Stimulated activated CD4-positive, alpha-beta T cell treated with anti-CD3 and anti-CD28 coated beads, TNF-alpha, amount 100 ng/mL, for 1 hour (primary cell): ENCODE data around the gene S100A5.
A peak's percentile ranks its signal among the peaks of the same experiment; 100 is the strongest.
"Not testable (repeated sequence)": the region's sequence is repeated elsewhere in the genome, so short reads cannot be mapped to it uniquely, and the experiment has no call there.

ENCODE experiments used
- DNase-seq, 3 donors: peaks; one replicate each; pipeline ENCODE4 v3.0.0-alpha.2; 2020; ENCODE audit warnings: low read depth in 3 of 3, low spot score in 1 of 3

Gene S100A5, protein sequence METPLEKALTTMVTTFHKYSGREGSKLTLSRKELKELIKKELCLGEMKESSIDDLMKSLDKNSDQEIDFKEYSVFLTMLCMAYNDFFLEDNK

DNA sequence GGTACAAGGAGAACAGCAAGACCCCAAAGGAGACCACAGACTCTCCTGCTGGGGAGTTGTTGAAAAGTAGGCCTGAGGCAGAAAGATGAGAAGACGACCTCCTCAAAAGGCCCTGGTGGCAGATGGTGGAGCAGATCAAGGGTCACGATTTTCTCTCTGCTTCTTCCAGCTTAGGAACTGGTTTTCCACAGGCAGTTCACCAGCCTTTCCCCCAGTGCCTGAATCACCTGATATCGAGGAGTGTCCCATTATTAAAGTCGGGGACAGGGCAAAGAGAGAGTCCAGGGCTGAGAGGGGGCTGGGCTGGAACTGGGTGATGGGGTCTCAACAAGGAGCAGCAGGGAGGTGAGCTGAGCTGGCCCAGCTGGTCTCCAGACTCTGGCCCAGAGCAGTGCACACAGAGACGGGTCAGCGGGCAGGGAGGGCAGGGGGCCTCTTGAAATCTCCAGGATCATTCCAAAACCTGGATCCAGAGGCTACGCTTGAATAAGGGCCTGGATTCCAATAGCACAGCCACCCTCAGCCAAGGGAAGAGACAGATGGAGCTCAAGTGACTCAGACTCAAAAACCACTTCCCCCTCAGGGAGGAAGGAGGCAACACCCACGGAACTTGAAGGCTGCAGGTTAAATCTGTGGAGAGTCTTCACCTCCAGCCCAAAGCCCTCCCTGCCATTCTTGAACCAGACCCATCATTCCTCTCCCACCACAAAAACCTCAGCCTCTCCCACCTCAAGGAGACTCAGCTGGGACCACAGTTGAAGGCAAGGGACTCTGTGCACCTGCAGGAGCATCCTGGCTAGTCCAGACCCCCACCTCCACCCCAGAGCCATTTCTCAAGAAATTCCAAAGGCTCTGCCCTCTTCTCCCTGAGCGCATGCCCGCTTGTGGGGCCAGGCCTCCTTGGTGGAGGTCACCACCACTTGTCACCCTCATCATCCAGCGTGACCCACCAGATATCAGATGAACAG is at the start of gene S100A5:
TSS of gene S100A5 (minus strand) at position 541 of the 968 bp plus-strand sequence. CDS start 743 bp downstream, outside the sequence.
- DNase-seq, result no peak

DNA sequence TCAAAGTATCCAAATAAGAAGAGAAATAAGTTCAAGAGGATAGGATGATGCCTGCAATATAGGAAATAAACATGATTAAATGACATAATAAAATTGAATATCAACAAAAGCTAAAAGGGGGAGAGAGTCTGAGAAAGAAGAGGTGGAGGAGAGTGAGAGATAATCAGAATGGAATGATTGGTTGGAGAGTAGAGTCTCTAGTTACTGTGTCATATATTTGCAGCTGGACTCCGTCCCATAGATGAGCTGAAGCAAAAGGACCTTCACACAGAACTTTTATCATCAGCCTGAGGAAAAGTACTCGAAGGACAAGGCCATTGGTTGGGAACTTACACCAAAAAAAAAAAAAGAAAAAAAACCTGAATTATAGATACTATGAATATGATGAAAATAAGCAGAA is 47.7 kb upstream of the S100A5 start:
- DNase-seq, result no peak

DNA sequence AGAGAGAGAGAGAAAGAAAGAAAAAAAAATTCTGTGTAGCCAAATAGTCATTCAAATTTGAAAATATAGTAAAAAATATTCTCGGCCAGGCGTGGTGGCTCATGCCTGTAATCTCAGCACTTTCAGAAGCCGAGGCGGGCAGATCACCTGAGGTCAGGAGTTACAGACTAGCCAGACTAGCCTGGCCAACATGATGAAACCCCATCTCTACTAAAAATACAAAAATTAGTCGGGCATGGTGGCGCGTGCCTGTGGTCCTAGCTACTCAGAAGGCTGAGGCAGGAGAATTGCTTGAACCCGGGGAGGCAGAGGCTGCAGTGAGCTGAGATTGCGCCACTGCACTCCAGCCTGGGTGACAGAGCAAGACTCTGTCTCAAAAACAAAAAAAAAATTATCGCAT is 47.3 kb upstream of the S100A5 start:
- not testable (repeated sequence) for DNase-seq

DNA sequence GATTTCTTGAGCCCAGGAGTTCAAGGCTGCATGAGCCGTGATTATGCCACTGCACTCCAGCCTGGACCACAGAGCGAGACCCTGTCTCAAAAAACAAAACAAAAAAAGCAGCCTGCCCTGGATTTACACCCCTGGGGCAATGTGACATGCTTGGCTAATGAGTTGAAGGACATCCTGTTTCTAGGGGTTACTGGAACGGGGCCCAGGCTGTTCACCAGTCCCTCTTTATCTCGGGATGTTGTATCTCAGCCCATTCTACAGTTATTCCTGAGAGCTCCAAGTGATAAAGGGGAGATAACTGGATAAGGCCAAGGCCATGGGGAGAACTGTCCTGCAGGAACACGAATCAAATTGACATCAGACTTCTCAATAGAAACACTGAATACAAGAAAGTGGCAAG is 46.6 kb upstream of the S100A5 start:
- no peak for DNase-seq

DNA sequence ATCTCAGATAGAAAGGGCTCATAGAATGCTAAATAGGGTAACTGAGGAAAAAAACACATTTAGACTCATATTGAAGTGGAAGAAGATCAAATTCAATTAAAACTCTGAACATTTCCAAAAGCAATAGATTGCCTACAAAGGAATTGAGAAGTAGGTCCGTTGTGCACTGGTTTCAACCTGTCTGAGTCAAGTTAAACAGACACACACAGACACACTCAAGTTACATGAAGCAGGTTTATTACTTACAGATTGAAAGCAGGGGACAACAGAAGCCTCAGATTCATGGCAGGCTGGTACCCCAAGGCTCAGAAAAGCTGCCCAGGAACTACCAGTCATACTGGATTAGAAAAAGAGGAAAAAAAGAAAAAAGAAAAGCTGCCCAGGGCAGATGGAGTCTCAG is 45.6 kb upstream of the S100A5 start:
- DNase-seq, result no peak

DNA sequence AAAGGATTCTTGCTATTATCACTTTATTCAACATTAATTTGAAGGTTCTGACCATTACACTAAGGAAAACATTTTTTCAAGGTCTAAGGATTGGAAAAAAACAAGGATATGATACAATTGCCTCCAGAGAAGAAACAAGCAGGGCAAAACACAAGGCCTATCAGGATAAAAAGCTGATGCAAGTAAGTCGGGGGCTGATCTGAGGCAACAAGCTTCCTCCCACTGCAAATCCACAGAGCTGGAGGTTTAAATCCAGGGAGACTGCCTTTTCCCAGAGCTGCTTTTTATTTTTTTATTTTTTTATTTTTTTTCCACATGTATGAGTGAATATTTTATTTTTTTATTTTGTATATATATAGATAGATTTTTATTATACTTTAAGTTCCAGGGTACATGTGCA is 44.3 kb upstream of the S100A5 start:
- DNase-seq, result no peak

DNA sequence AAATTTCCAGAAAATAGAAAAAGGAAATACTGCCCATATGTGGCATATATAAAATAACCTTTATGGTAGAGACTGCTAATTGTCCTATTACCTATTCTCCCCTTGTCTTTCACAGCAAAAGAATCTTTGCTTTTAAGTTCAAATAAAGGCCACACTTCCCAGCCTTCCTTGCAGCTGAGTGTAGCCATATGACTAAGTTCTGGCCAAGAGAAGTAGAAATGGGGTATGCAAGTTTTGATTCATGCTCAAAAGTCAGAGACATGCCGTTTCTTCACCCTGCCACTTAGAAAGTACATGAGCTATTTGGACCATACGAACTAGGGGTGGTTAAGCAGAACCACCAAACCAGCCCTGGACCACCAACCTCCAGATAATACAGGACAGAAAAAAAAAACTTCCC is 43.2 kb upstream of the S100A5 start:
- no peak for DNase-seq

DNA sequence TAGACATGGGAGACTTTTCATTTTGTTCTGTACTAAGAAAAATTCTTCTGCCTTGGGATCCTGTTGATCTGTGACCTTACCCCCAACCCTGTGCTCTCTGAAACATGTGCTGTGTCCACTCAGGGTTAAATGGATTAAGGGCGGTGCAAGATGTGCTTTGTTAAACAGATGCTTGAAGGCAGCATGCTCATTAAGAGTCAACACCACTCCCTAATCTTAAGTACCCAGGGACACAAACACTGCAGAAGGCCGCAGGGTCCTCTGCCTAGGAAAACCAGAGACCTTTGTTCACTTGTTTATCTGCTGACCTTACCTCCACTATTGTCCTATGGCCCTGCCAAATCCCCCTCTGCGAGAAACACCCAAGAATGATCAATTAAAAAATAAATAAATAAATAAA is 42.8 kb upstream of the S100A5 start:
- not testable (repeated sequence) for DNase-seq

DNA sequence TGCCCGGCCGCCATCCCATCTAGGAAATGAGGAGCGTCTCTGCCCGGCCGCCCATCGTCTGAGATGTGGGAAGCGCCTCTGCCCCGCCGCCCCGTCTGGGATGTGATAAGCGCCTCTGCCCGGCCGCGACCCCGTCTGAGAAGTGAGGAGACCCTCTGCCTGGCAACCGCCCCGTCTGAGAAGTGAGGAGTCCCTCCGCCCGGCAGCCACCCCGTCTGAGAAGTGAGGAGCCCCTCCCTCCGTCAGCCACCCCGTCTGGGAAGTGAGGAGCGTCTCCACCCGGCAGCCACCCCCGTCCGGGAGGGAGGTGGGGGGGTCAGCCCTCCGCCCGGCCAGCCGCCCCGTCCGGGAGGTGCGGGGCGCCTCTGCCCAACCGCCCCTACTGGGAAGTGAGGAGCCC is 42.1 kb upstream of the S100A5 start:
- not testable (repeated sequence) for DNase-seq

DNA sequence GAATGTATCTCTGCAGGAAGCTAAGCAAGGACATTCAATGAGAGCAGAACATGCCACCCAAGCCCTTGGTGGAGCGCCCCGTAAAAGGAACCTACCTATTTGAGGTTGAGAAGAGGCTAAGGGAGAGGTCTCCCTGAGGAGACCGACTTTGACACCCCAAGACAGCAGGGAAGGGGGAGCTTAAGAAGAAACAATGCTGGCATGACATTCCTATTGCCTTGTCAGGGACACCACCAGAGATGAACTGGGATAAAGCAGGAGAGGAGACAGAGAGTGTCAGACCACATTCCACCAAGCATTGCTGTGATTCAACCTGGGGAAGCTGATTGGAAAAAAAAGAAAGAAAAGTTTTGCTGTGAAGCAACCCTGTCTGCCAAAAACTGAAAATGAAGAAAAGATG is 38.2 kb upstream of the S100A5 start:
- no peak for DNase-seq

DNA sequence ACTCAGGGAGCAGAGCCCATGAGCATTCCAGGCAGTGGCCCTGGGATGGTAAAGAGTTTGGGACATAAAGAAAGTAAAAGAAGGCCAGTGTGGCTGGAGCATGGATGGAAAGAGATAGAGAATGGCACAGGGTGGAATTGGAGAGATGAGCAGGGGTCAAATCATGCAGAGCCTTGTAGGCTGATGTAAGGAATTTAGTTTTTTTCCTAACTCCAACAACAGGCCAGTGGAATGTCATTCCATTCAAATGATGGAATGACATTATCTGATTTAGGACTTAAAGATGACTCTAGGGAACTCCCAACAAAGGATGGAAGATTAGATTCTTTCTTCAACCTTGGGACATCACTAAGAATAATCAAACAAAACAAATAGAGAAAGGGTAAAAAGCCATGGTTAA is 37.8 kb upstream of the S100A5 start:
- DNase-seq, result no peak

DNA sequence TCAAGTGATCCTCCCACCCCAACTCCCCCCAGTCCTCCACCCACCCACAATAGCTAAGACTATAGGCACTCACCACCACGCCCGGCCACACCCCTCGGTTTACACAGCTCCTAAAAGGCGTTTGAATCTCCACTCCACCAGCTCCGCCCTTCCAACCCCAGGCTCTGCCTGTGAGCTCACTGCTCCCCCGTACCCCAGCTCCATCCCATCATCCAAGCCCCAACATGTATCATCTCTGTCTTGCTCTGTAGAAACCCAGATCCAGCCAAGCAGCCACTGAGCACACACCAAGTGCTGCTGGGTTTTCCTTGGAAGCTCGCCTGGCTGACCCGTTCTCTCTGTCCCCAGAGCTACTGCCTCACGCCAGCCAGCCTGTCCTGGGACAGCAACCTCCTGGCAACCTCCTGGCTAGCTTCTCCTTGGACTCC is 36.9 kb upstream of the S100A5 start:
- no peak for DNase-seq

DNA sequence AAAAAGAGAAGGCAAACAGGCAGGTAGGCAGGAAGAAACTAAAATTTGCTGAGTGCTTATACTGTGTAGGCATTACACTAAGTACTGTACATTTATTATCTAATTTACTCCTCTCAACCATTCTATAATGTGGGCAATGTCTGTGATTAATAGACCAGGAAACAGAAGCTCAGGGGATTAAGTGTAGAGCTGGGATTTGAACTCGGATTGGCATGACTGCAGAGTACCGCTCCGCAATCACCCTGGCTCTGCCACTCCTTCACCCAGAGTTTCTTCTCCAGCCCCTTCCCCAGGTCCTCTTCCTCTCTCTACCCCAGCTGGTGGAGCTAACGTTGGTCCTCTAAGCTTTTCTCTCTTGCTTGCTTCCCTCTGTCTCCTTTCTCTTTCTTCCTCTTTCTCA is 36.4 kb upstream of the S100A5 start:
- no peak for DNase-seq

DNA sequence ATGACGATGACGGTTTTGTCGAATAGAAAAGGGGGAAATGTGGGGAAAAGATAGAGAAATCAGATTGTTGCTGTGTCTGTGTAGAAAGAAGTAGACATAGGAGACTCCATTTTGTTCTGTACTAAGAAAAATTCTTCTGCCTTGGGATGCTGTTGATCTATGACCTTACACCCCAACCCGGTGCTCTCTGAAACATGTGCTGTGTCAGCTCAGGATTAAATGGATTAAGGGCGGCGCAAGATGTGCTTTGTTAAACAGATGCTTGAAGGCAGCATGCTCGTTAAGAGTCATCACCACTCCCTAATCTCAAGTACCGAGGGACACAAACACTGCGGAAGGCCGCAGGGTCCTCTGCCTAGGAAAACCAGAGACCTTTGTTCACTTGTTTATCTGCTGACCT is 34.8 kb upstream of the S100A5 start:
- DNase-seq, result not testable (repeated sequence)

DNA sequence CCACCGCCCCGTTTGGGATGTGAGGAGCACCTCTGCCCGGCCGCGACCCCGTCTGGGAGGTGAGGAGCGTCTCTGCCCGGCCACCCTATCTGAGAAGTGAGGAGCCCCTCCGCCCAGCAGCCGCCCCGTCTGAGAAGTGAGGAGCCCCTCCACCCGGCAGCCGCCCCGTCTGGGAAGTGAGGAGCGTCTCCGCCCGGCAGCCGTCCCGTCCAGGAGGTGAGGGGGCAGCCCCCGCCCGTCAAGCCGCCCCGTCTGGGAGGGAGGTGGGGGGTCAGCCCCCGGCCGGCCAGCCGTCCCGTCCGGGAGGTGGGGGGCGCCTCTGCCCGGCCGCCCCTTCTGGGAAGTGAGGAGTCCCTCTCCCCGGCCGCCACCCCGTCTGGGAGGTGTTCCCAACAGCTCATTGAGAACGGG is 34.4 kb upstream of the S100A5 start:
- not testable (repeated sequence) for DNase-seq

DNA sequence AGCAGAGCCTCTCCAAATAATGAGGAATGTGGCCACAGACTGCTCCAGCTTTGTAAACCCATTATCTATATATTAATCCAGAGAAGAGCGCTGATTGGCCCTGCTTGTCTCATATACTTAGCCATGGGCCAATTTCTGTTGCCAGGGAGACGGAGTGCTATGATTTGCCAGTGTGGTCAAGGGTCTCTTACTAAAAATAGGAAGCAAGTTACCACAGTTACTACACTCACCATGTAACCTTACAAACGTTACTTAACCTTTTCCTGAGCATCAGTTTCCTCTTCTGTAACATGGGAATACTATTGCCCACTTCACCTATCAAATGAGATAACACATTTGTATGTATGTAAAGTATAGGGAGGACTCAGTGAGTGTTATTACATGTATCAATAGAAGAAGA is 32.6 kb upstream of the S100A5 start:
- DNase-seq, result no peak

DNA sequence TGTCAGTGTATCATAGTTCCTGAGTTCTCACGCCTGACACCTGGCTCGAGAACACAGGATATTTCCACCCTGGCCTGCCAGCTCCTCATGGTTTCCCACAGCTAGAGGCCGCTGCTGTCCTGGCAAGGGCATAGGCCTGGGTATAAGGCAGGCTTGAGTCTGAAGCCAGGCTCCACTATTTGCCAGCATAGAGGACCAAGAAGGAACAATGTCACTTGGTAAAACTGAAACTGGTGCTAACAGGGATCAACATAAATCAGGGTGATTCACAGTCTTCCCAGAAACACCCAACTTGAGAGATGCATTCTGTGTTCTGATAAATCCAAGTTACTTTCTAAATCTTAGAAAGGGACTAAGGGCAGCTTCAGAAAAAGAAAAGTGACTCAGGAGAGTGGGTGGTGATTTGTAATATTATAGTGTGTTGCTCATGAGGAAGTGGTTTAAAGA is 31.9 kb upstream of the S100A5 start:
- DNase-seq, result no peak

DNA sequence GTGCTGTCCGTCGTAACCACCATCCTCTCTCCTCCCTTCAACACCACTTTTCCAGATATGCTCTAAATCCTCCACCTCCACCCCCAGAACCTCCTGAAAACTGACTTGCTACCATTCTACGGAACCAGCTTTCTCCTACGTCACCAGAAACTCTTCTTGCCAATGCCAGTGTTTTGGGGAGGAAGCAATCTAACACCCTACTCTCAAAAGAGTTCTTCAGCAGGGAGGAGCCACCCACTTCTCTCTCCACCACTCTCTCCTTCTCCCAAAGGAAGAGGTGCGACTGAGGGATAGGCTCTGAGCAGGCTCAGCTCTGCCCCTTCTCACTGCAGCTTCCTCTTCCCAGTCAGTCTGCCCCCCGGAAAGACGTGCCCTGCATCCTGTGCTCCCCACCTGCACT is 31.0 kb upstream of the S100A5 start:
- DNase-seq, result no peak

DNA sequence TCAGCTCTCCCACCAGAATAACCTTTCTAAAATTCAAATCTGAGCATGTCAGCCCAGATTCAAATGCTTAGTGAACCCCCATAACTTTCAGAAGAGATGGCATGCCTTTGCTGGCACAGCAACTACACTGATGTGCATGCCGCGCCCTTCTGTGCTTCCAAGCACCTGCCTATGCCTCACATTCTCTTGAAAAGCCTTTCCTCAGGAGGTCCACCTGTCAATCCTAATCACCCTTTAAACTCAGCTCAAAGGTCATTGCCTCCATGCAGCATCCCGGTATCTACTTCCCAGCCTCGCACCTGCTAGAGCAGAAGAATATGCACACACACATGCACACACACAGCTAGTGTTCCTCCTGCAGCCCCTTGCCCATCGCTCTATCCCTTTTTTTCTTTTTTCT is 30.1 kb upstream of the S100A5 start:
- no peak for DNase-seq

DNA sequence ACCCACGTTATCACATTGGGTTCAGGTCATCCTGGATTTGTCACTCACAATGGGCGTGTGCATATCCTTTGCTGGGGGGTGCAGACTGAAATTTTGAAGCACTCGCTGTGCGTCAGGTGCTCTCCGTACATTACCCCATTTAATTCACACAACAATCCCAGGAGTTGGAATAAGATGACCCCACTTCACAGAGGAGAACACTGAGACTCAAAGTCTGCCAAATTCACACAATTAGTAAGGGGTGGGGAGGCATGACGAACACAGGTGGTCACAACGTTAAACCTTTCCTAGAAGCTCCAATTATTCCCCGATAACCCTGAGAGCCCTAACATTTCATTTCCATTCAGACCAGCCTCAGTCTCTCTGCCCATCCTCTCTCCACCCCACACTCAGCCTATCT is 28.7 kb upstream of the S100A5 start:
- DNase-seq, result no peak

DNA sequence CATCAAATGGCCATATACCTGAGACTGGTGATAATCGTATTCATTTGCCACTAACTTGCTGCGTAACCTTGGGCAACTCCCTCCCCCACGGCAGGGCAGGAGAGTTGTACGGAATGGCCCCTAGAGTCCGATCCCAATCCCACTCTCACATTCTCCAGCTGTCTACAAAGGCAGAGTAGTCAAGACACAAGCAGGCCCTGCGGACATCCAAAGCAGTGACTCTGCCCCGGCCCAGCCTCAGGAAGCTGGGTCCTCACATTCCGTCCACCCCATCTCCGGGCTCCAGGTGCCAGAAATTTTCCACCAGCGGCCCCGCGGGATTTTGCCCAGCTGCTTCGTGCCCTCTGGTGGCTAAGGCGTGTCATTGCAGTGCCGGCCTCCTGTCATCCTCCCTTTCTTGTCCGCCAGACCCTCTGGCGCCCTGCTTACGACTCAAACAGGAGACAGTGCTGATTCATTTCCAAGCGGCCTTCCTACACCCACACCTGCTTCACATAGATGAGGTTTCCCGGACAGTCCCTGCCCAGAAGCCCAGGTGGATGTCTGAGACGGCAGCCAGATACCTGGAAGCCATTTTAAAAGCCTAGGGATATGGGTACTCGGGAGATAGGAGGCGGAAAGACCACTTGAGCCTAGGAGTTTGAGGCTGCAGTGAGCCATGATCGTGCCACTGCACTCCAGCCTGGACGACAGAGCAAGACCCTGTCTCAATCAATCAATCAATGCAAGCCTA is 27.8 kb upstream of the S100A5 start:
- DNase-seq, result peak; percentile 53 to 68 (median 67)
